ENCODE measurements around the gene CACTIN.

CACTIN gene

DNA sequence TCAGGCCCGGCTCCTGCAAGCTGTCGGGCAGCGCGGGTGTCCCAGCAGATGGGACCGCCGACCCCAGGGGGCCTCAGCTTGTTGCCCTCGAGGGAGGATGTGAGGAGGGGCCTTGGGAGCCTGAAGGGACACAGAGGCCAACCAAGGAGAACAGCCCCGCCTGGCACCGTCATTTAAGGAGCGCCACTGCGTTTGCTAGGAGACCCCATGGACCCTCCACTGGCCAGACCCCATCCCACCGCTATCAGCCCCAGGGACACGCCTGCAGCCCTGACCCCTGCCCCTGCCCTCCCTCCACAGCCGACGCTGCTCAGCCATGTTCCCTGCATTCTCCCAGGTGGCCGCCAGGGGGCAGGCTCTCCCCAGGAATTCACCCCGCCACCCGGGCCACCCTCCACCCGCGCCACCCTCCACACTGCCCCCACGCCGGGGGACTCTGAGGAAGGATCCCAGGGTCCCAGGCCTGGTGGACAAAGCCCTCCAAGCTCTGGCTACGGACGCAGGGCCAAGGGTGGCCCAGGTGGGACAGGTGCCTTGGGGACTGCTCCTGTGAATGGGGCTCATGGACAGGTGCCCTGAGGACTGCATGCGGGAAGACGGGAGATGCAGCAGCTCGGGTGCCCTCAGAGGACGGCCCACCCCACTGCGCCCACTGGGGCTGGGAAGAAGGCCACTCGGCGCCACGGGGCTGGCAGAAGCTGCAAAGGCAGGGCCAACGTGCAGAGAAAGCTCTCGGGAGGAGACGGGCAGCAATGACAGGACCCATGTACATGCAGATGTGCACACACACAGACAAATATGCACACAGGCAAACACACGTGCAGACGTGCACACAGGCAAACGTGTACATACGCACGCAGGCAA is 39.3 kb upstream of the CACTIN start:
- Histone ChIP-seq H3K27ac (ENCODE audit: low read depth, low read length, poor library complexity, severe bottlenecking) (peak overlapping the region; percentile 38), H3K4me1 (ENCODE audit: insufficient read depth, low read length, severe bottlenecking) (peaks cover 20% of the 10 kb centered on the region), H3K36me3 (ENCODE audit: insufficient read depth, low read length) (no peaks in the 10 kb centered on the region; the same call in 1 of the 2 replicates), H3K9me2 (ENCODE audit: low read depth, low read length) (no peaks in the 10 kb centered on the region), H4K20me1 (ENCODE audit: insufficient read depth, low read length) (no peaks in the 10 kb centered on the region), H3K79me2 (ENCODE audit: insufficient read depth, low read length) (no peaks in the 10 kb centered on the region), H2AFZ (ENCODE audit: low read length) (no peak overlapping the region), H3K27me3 (ENCODE audit: insufficient read depth, low read length) (peaks cover 4% of the 10 kb centered on the region), H3K9me3 (ENCODE audit: low read length) (no peaks in the 10 kb centered on the region), H3K4me2 (ENCODE audit: low read length) (peak overlapping the region; percentile 61; the same call in 1 of the 2 replicates), H3K9ac (ENCODE audit: low read length) (peak overlapping the region; percentile 12; the same call in 1 of the 2 replicates), H3F3A (ENCODE audit: insufficient read depth, low read length) (no peaks in the 10 kb centered on the region), H3K4me3 (ENCODE audit: low read depth, low read length, poor library complexity, severe bottlenecking) (peak overlapping the region; percentile 23)
- TF ChIP-seq, protein P1, sequence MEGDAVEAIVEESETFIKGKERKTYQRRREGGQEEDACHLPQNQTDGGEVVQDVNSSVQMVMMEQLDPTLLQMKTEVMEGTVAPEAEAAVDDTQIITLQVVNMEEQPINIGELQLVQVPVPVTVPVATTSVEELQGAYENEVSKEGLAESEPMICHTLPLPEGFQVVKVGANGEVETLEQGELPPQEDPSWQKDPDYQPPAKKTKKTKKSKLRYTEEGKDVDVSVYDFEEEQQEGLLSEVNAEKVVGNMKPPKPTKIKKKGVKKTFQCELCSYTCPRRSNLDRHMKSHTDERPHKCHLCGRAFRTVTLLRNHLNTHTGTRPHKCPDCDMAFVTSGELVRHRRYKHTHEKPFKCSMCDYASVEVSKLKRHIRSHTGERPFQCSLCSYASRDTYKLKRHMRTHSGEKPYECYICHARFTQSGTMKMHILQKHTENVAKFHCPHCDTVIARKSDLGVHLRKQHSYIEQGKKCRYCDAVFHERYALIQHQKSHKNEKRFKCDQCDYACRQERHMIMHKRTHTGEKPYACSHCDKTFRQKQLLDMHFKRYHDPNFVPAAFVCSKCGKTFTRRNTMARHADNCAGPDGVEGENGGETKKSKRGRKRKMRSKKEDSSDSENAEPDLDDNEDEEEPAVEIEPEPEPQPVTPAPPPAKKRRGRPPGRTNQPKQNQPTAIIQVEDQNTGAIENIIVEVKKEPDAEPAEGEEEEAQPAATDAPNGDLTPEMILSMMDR (IDR thresholded peaks at IDR 0.05; ENCODE audit: low read length), result peak; percentile 93
- no peak for TF ChIP-seq EZH2 (IDR thresholded peaks at IDR 0.05; ENCODE audit: borderline replicate concordance, low read length)

- Histone ChIP-seq H3K9me3 (ENCODE audit: low read length) (no peaks in the 10 kb centered on the region), H3K9ac (ENCODE audit: low read length) (peak overlapping the region; percentile 12; the same call in 1 of the 2 replicates), H3K9me2 (ENCODE audit: low read depth, low read length) (no peaks in the 10 kb centered on the region), H2AFZ (ENCODE audit: low read length) (no peak overlapping the region), H3K27me3 (ENCODE audit: insufficient read depth, low read length) (peaks cover 4% of the 10 kb centered on the region; the same call in 1 of the 2 replicates), H3K36me3 (ENCODE audit: insufficient read depth, low read length) (no peaks in the 10 kb centered on the region; the same call in 1 of the 2 replicates), H3F3A (ENCODE audit: insufficient read depth, low read length) (no peaks in the 10 kb centered on the region), H3K4me1 (ENCODE audit: insufficient read depth, low read length, severe bottlenecking) (peaks cover 23% of the 10 kb centered on the region), H3K4me2 (ENCODE audit: low read length) (peak overlapping the region; percentile 61; the same call in 1 of the 2 replicates), H3K27ac (ENCODE audit: low read depth, low read length, poor library complexity, severe bottlenecking) (peak overlapping the region; percentile 38), H3K79me2 (ENCODE audit: insufficient read depth, low read length) (no peaks in the 10 kb centered on the region), H3K4me3 (ENCODE audit: low read depth, low read length, poor library complexity, severe bottlenecking) (peak overlapping the region; percentile 23), H4K20me1 (ENCODE audit: insufficient read depth, low read length) (no peaks in the 10 kb centered on the region)
- TF ChIP-seq EZH2 (IDR thresholded peaks at IDR 0.05; ENCODE audit: borderline replicate concordance, low read length), result no peak
- TF ChIP-seq, protein P1 (IDR thresholded peaks at IDR 0.05; ENCODE audit: low read length), result no peak
These were observed 38.5 kb upstream of the CACTIN start for GRCh38 chr19:3664879-3665642.

- H3K4me1 ChIP-seq (ENCODE audit: insufficient read depth, low read length, severe bottlenecking), result peaks cover 23% of the 10 kb centered on the region
- TF ChIP-seq, protein P1 (IDR thresholded peaks at IDR 0.05; ENCODE audit: low read length), result no peak
- no peak for TF ChIP-seq EZH2 (IDR thresholded peaks at IDR 0.05; ENCODE audit: borderline replicate concordance, low read length)
- no peaks in the 10 kb centered on the region for H3K9me2 ChIP-seq (ENCODE audit: low read depth, low read length)
- no peaks in the 10 kb centered on the region for H4K20me1 ChIP-seq (ENCODE audit: insufficient read depth, low read length)
- H3K36me3 ChIP-seq (ENCODE audit: insufficient read depth, low read length), result no peaks in the 10 kb centered on the region; the same call in 1 of the 2 replicates
- no peak overlapping the region for H3K27ac ChIP-seq (ENCODE audit: low read depth, low read length, poor library complexity, severe bottlenecking)
- no peak overlapping the region for H3K4me3 ChIP-seq (ENCODE audit: low read depth, low read length, poor library complexity, severe bottlenecking)
- no peaks in the 10 kb centered on the region for H3K9me3 ChIP-seq (ENCODE audit: low read length)
- no peak overlapping the region for H3K4me2 ChIP-seq (ENCODE audit: low read length)
- no peaks in the 10 kb centered on the region for H3F3A ChIP-seq (ENCODE audit: insufficient read depth, low read length)
- H3K79me2 ChIP-seq (ENCODE audit: insufficient read depth, low read length), result no peaks in the 10 kb centered on the region
- no peak overlapping the region for H3K9ac ChIP-seq (ENCODE audit: low read length)
- H2AFZ ChIP-seq (ENCODE audit: low read length), result no peak overlapping the region
- peaks cover 4% of the 10 kb centered on the region; the same call in 1 of the 2 replicates for H3K27me3 ChIP-seq (ENCODE audit: insufficient read depth, low read length)
These were observed 37.2 kb upstream of the CACTIN start for GRCh38 chr19:3663838-3664237.

Data from OCI-LY1 (cell line).